Mesenchymal stem cell (in vitro differentiated cells and primary cell): ENCODE data around the gene ZBED2.

ENCODE experiments used
- DNase-seq: peaks from one replicate; pipeline ENCODE4 v3.0.0-alpha.2; 2013
- H2AFZ ChIP-seq: one replicate; pipeline ENCODE4 v1.6.1; 2013; ENCODE audit warnings: low read depth, mild to moderate bottlenecking, control low read depth, inconsistent platforms, low read length, moderate library complexity
- H2AK5ac ChIP-seq: 2 replicates; pipeline ENCODE4 v1.6.1; 2013; ENCODE audit warnings: low read length, moderate library complexity, mild to moderate bottlenecking, inconsistent platforms; ENCODE audit not compliant: severe bottlenecking
- H2BK120ac ChIP-seq: one replicate; pipeline ENCODE4 v1.6.1; 2013; ENCODE audit warnings: low read depth, mild to moderate bottlenecking, inconsistent platforms, low read length, moderate library complexity
- H2BK12ac ChIP-seq, 2 experiments: one replicate each; pipeline ENCODE4 v1.6.1; 2013; ENCODE audit warnings: inconsistent platforms in 2 of 2, low read length in 2 of 2, mild to moderate bottlenecking in 2 of 2, moderate library complexity in 2 of 2, control low read depth in 1 of 2
- H2BK15ac ChIP-seq: one replicate; pipeline ENCODE4 v1.6.1; 2013; ENCODE audit warnings: mild to moderate bottlenecking, low read depth, inconsistent platforms; ENCODE audit not compliant: poor library complexity, severe bottlenecking
- H2BK5ac ChIP-seq: 2 replicates; pipeline ENCODE4 v1.6.1; 2013; ENCODE audit warnings: low read depth, mild to moderate bottlenecking, low read length, control low read depth, inconsistent platforms; ENCODE audit not compliant: poor library complexity, severe bottlenecking
- H3K14ac ChIP-seq, 2 experiments: one replicate each; pipeline ENCODE4 v1.6.1; 2013; ENCODE audit warnings: inconsistent platforms in 2 of 2, low read length in 2 of 2, control low read depth in 1 of 2, mild to moderate bottlenecking in 1 of 2, moderate library complexity in 1 of 2
- H3K18ac ChIP-seq, 2 experiments: one replicate each; pipeline ENCODE4 v1.6.1; 2013; ENCODE audit warnings: inconsistent platforms in 2 of 2, low read length in 2 of 2, control low read depth in 1 of 2, low read depth in 1 of 2, mild to moderate bottlenecking in 1 of 2
- H3K23ac ChIP-seq, 2 experiments: one replicate each; pipeline ENCODE4 v1.6.1; 2013; ENCODE audit warnings: inconsistent platforms in 2 of 2, low read length in 2 of 2, mild to moderate bottlenecking in 2 of 2, moderate library complexity in 2 of 2, control low read depth in 1 of 2
- H3K27ac ChIP-seq: 2 replicates; pipeline ENCODE4 v1.5.1; 2013; ENCODE audit warnings: mild to moderate bottlenecking, moderate library complexity, low read length, control low read depth, inconsistent platforms; ENCODE audit not compliant: poor library complexity, severe bottlenecking
- H3K27me3 ChIP-seq, 2 experiments: 2 replicates each; pipeline versions ENCODE4 v1.6.1 to v1.7.0; 2013; ENCODE audit warnings: low read length in 2 of 2, mild to moderate bottlenecking in 2 of 2, moderate library complexity in 2 of 2, control low read depth in 1 of 2, inconsistent platforms in 1 of 2; ENCODE audit not compliant: control insufficient read depth in 1 of 2, insufficient read depth in 1 of 2
- H3K36me3 ChIP-seq, 2 experiments: 2 replicates each; pipeline versions ENCODE4 v1.6.1 to v1.7.0; 2013; ENCODE audit warnings: low read length in 2 of 2, control low read depth in 1 of 2, inconsistent platforms in 1 of 2, low read depth in 1 of 2, mild to moderate bottlenecking in 1 of 2; ENCODE audit not compliant: insufficient read depth in 2 of 2, control insufficient read depth in 1 of 2
- H3K4ac ChIP-seq, 2 experiments: one replicate each; pipeline ENCODE4 v1.6.1; 2013; ENCODE audit warnings: inconsistent platforms in 2 of 2, low read length in 2 of 2, mild to moderate bottlenecking in 2 of 2, moderate library complexity in 2 of 2, control low read depth in 1 of 2, low read depth in 1 of 2
- H3K4me1 ChIP-seq: 2 replicates; pipeline ENCODE4 v1.6.1; 2013; ENCODE audit warnings: low read depth, low read length, control low read depth; ENCODE audit not compliant: control insufficient read depth, insufficient read depth
- H3K4me2 ChIP-seq: 2 replicates; pipeline ENCODE4 v1.6.1; 2013; ENCODE audit warnings: low read length, mild to moderate bottlenecking, inconsistent platforms; ENCODE audit not compliant: poor library complexity, severe bottlenecking
- H3K4me3 ChIP-seq, 2 experiments: 2 replicates each; pipeline versions ENCODE4 v1.5.1 to v1.7.0; 2013; ENCODE audit warnings: low read length in 2 of 2, mild to moderate bottlenecking in 2 of 2, control low read depth in 1 of 2, low read depth in 1 of 2; ENCODE audit not compliant: insufficient read depth in 1 of 2
- H3K79me1 ChIP-seq: replicated peaks from 2 replicates; pipeline ENCODE4 v1.6.1; 2013; ENCODE audit warnings: mild to moderate bottlenecking, control low read depth, low read length, inconsistent platforms; ENCODE audit not compliant: poor library complexity, severe bottlenecking
- H3K9ac ChIP-seq: 2 replicates; pipeline ENCODE4 v1.7.0; 2013; ENCODE audit warnings: mild to moderate bottlenecking, low read length, moderate library complexity
- H3K9me3 ChIP-seq: 2 replicates; pipeline ENCODE4 v1.7.0; 2013; ENCODE audit warnings: mild to moderate bottlenecking, low read length; ENCODE audit not compliant: control insufficient read depth
- H4K8ac ChIP-seq: one replicate; pipeline ENCODE4 v1.6.1; 2013; ENCODE audit warnings: inconsistent platforms, mild to moderate bottlenecking, low read length, moderate library complexity
- H4K91ac ChIP-seq: one replicate; pipeline ENCODE4 v1.6.1; 2013; ENCODE audit warnings: mild to moderate bottlenecking, low read length, inconsistent platforms
- WGBS: methylation state at CpG from one replicate; pipeline ENCODE4 v1.1.7; 2013; ENCODE audit warnings: mixed read lengths; 5-methylcytosine and 5-hydroxymethylcytosine counted together

The ZBED2 gene

DNA sequence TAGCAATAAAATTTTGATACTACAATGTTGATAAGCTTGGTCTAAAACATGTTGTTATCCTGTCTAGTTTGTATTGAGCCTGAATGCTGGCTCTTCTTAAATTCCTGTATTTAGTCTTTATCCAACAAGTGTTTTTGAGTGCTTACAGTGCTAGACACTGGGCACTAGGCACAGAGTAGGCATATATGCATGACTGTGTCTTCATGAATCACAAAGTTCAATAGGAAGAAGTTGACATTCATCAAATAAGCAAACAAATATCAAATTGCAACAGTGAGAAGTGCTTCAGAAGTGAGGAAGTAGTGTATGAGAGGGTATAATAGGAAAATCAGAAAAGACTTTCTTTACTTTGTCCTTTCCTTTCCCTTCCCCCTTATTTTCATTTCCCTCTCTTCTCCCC is 46.4 kb downstream of the ZBED2 start:
- Histone ChIP-seq H4K8ac (no peak overlapping the region), H2BK12ac (no peak overlapping the region), H3K4ac (no peak overlapping the region), H3K79me1 (no peaks in the 10 kb centered on the region), H3K14ac (no peak overlapping the region), H2AK5ac (no peak overlapping the region), H4K91ac (no peak overlapping the region), H3K4me2 (no peak overlapping the region), H3K9ac (no peak overlapping the region), H3K27me3 (no peaks in the 10 kb centered on the region), H3K18ac (no peak overlapping the region), H2BK5ac (no peak overlapping the region), H3K4me3 (no peak overlapping the region), H3K27ac (no peak overlapping the region), H3K23ac (no peak overlapping the region), H3K9me3 (no peaks in the 10 kb centered on the region), H2AFZ (no peak overlapping the region), H2BK15ac (no peak overlapping the region), H3K4me1 (no peaks in the 10 kb centered on the region), H3K36me3 (no peaks in the 10 kb centered on the region), H2BK120ac (no peak overlapping the region)
- no peak for DNase-seq

DNA sequence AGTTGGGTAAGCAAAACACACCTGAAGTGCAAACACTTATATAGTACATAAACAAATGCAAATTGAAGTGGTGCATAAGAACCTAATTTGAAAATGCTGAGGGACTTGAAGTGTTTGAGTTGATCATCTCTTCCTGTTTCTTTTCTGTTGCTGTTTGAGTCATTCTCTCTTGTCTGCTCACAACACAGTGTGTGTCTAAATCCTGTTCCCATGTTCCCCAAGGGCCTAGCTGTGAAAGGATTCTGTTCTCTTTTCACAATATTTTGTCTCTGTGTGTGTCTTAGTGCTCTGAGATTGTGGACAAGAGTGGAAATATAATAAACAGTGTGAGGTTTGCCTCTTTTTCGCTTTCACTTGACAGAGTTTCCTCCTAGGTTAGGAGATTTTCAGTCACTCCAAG is 47.1 kb downstream of the ZBED2 start:
- no peak overlapping the region for H2BK5ac ChIP-seq
- H3K14ac ChIP-seq, result no peak overlapping the region
- no peaks in the 10 kb centered on the region for H3K9me3 ChIP-seq
- WGBS, result 100% methylated on average over 1 of the region's 1 CpG
- peak; percentile 38 for DNase-seq
- H2BK12ac ChIP-seq, result no peak overlapping the region
- no peak overlapping the region for H3K18ac ChIP-seq
- H4K8ac ChIP-seq, result no peak overlapping the region
- no peak overlapping the region for H3K4me2 ChIP-seq
- no peak overlapping the region for H3K9ac ChIP-seq
- H2AFZ ChIP-seq, result no peak overlapping the region
- no peak overlapping the region for H3K4me3 ChIP-seq
- no peak overlapping the region for H2BK15ac ChIP-seq
- no peaks in the 10 kb centered on the region for H3K36me3 ChIP-seq
- no peak overlapping the region for H3K4ac ChIP-seq
- no peak overlapping the region for H4K91ac ChIP-seq
- H3K27me3 ChIP-seq, result no peaks in the 10 kb centered on the region
- H3K79me1 ChIP-seq, result no peaks in the 10 kb centered on the region
- no peak overlapping the region for H2AK5ac ChIP-seq
- no peak overlapping the region for H3K23ac ChIP-seq
- no peak overlapping the region for H2BK120ac ChIP-seq
- H3K27ac ChIP-seq, result no peak overlapping the region
- no peaks in the 10 kb centered on the region for H3K4me1 ChIP-seq

DNA sequence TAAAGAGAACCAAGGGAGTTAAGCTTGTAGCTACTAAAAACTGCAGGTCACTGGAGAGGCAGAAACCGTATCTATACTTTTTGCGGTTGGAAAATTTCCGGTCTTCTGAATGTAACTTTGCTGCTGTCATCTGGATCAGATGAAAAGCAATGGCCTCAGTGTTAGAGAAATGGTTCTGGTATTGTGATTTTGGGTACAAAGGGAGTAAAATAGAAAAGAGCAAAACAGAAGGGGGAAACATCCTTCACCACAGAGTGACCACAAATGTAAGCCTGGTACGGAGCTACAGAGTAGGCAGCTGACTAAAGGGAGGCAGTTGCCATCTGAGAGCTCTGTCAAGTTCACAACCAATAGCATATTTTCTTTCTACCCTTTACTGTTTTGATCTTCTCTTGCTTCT is 47.5 kb downstream of the ZBED2 start:
- H4K91ac ChIP-seq, result no peak overlapping the region
- no peak overlapping the region for H2BK120ac ChIP-seq
- H3K4me2 ChIP-seq, result no peak overlapping the region

DNA sequence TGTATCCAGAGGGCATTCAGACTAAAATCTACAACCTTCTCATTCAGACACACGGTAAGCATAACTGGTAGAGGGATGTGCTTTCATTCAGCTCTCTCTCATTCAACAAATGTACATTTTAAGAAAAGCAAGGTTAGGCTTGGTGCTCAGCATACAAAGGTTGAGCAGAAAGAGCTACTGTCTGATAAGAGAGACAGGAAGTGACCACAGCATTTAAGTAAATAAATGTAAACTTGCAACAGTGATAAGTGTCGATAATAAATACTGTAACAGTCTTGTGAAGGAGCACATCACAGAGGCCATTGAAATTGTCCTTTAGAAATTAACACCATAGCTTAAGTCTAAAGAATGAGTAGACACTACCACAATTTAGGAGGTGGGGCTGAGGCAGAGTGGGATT is 49.8 kb downstream of the ZBED2 start:
- no peak overlapping the region for H3K4me3 ChIP-seq
- no peak overlapping the region for H2BK15ac ChIP-seq
- DNase-seq, result no peak
- H4K91ac ChIP-seq, result no peak overlapping the region
- peaks cover 0 to 3% of the 10 kb centered on the region in 2 experiments for H3K27me3 ChIP-seq
- H2BK120ac ChIP-seq, result no peak overlapping the region
- H3K9ac ChIP-seq, result no peak overlapping the region
- no peak overlapping the region for H2AFZ ChIP-seq
- no peaks in the 10 kb centered on the region for H3K79me1 ChIP-seq
- H3K36me3 ChIP-seq, result no peaks in the 10 kb centered on the region
- H3K27ac ChIP-seq, result no peak overlapping the region
- H3K4me2 ChIP-seq, result no peak overlapping the region
- no peak overlapping the region for H2BK5ac ChIP-seq
- no peaks in the 10 kb centered on the region for H3K4me1 ChIP-seq
- no peak overlapping the region for H2BK12ac ChIP-seq
- no peak overlapping the region for H3K4ac ChIP-seq
- H4K8ac ChIP-seq, result no peak overlapping the region
- no CpG with 5 or more reads among the region's 2 CpGs for WGBS
- H3K23ac ChIP-seq, result no peak overlapping the region
- H3K9me3 ChIP-seq, result no peaks in the 10 kb centered on the region
- no peak overlapping the region for H3K14ac ChIP-seq
- H3K18ac ChIP-seq, result no peak overlapping the region
- H2AK5ac ChIP-seq, result no peak overlapping the region

More for the DNA sequence above, 47.5 kb downstream of the ZBED2 start:
- no peak overlapping the region for H4K8ac ChIP-seq
- no peaks in the 10 kb centered on the region for H3K27me3 ChIP-seq
- H3K36me3 ChIP-seq, result no peaks in the 10 kb centered on the region
- H2AFZ ChIP-seq, result no peak overlapping the region
- no peak overlapping the region for H3K4ac ChIP-seq
- H3K79me1 ChIP-seq, result no peaks in the 10 kb centered on the region
- no peak overlapping the region for H2AK5ac ChIP-seq
- H3K4me3 ChIP-seq, result no peak overlapping the region
- no peak for DNase-seq
- no peaks in the 10 kb centered on the region for H3K9me3 ChIP-seq
- no peak overlapping the region for H2BK12ac ChIP-seq
- H3K23ac ChIP-seq, result no peak overlapping the region
- no peak overlapping the region for H2BK5ac ChIP-seq
- no peaks in the 10 kb centered on the region for H3K4me1 ChIP-seq
- H3K14ac ChIP-seq, result no peak overlapping the region
- no peak overlapping the region for H3K27ac ChIP-seq
- H2BK15ac ChIP-seq, result no peak overlapping the region
- no peak overlapping the region for H3K18ac ChIP-seq
- H3K9ac ChIP-seq, result no peak overlapping the region
- whole genome bisulfite sequencing, result 87% methylated on average over 4 of the region's 4 CpGs
